ENCODE results near the gene MBLAC2. TPM values are rescaled to one million over a fixed set of nuclear protein-coding genes. Genes with fewer than 3 reads are reported as not detected.

Gene MBLAC2
- total RNA-seq, 1 experiment from 2014 or later: 5.7 TPM

- no TSS peak for BruUV-seq (replicated peaks)
- no peaks in the 10 kb centered on the region for H4K20me1 ChIP-seq (ENCODE audit: insufficient read depth)
Measured at GRCh38 chr5:90475436-90475980, 937 bp upstream of the MBLAC2 start.

More at GRCh38 chr5:90475436-90475980, 937 bp upstream of the MBLAC2 start:
- POLR2A ChIA-PET: interaction anchor here (1.3 to 1.4 kb wide), 3 partner anchors 9 to 66 kb away, joined by 4 to 7 read pairs (median 6); partner anchors contain the start of gene CETN3
- intact Hi-C loops (cut with micrococcal nuclease): no loop called here
- Histone ChIP-seq H3K79me2 (ENCODE audit: insufficient read depth, low read length) (peaks cover 77% of the 10 kb centered on the region), H3K36me3 (ENCODE audit: control insufficient read depth in 1 of 2, insufficient read depth in 2 of 2, low read length in 2 of 2) (0 out of 4 replicates have a peak, but pooled peaks cover 0 to 2% of the 10 kb centered on the region in 2 experiments), H3K4me3 (replicated peaks in 1 of 2; ENCODE audit: low read depth in 1 of 2, low read length in 2 of 2) (peak overlapping the region; percentile 85), H3K4me2 (ENCODE audit: low read length) (peak overlapping the region; percentile 84), H3K27me3 (ENCODE audit: insufficient read depth, low read length) (no peaks in the 10 kb centered on the region), H3K9me3 (ENCODE audit: control insufficient read depth in 1 of 2, insufficient read depth in 1 of 2, low read depth in 1 of 2, low read length in 2 of 2) (no peaks in the 10 kb centered on the region), H3K9me2 (ENCODE audit: insufficient read depth) (no peaks in the 10 kb centered on the region), H3K27ac (ENCODE audit: low read depth, low read length) (no peak overlapping the region; the same call in 1 of the 2 replicates), H2AFZ (ENCODE audit: low read depth, low read length, poor library complexity, severe bottlenecking) (peak overlapping the region; percentile 91), H3K4me1 (ENCODE audit: control insufficient read depth in 1 of 2, insufficient read depth in 2 of 2, low read length in 2 of 2) (peaks cover 6 to 31% of the 10 kb centered on the region in 2 experiments; a peak in 3 of 4 replicates), H3K9ac (ENCODE audit: low read length) (peak overlapping the region; percentile 82)
- TF ChIP-seq ZBTB33 (IDR thresholded peaks at IDR 0.05; ENCODE audit: extremely low read depth, insufficient replicate concordance, low read length) (no peak), POLR2AphosphoS5 (IDR thresholded peaks at IDR 0.05; ENCODE audit: low read depth, low read length) (no peak), SRF (IDR thresholded peaks at IDR 0.05; ENCODE audit: low read depth) (no peak), REST (IDR thresholded peaks at IDR 0.05; ENCODE audit: low read depth) (no peak), CEBPB (IDR thresholded peaks at IDR 0.05; ENCODE audit: low read depth) (no peak), SIN3A (IDR thresholded peaks at IDR 0.05; ENCODE audit: low read depth) (no peak), ZNF274 (IDR thresholded peaks at IDR 0.05; ENCODE audit: low read depth, low read length) (no peak), TCF7L2 (IDR thresholded peaks at IDR 0.05; ENCODE audit: borderline replicate concordance, extremely low read depth, insufficient read depth, insufficient read length) (no peak), ZFX (IDR thresholded peaks at IDR 0.05) (no peak), ELF1 (IDR thresholded peaks at IDR 0.05; ENCODE audit: borderline replicate concordance, low read depth) (no peak), JUND (IDR thresholded peaks at IDR 0.05) (no peak), RAD21 (IDR thresholded peaks at IDR 0.05; ENCODE audit: low read depth) (no peak), YY1 (IDR thresholded peaks at IDR 0.05; ENCODE audit: extremely low read depth, insufficient replicate concordance, low read depth, low read length) (no peak), FOSL1 (IDR thresholded peaks at IDR 0.05; ENCODE audit: low read depth) (no peak), EGR1 (IDR thresholded peaks at IDR 0.05; ENCODE audit: low read depth) (no peak)
- TF ChIP-seq, protein P1, sequence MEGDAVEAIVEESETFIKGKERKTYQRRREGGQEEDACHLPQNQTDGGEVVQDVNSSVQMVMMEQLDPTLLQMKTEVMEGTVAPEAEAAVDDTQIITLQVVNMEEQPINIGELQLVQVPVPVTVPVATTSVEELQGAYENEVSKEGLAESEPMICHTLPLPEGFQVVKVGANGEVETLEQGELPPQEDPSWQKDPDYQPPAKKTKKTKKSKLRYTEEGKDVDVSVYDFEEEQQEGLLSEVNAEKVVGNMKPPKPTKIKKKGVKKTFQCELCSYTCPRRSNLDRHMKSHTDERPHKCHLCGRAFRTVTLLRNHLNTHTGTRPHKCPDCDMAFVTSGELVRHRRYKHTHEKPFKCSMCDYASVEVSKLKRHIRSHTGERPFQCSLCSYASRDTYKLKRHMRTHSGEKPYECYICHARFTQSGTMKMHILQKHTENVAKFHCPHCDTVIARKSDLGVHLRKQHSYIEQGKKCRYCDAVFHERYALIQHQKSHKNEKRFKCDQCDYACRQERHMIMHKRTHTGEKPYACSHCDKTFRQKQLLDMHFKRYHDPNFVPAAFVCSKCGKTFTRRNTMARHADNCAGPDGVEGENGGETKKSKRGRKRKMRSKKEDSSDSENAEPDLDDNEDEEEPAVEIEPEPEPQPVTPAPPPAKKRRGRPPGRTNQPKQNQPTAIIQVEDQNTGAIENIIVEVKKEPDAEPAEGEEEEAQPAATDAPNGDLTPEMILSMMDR (IDR thresholded peaks at IDR 0.05 in 2 of 3, conservative IDR thresholded peaks at IDR 0.05 in 1 of 3; ENCODE audit: borderline replicate concordance in 1 of 3, insufficient read depth in 1 of 3, low read depth in 2 of 3, low read length in 2 of 3): no peak
- RAD21 ChIA-PET (ENCODE audit: low non-redundant PET in 1 of 2, low total read pairs in 2 of 2, uncharacterized antibody in 2 of 2, unreplicated experiment in 2 of 2): no interaction called here
- no peak for ATAC-seq
- CTCF ChIA-PET: interaction anchor here (1.6 kb wide), 1 partner anchor 129 kb away, joined by 4 read pairs; no protein-coding TSS in a partner anchor
- DNase-seq (ENCODE audit: low read depth, low spot score): no peak
